ENCODE results near the gene UMOD.

Gene UMOD

DNA sequence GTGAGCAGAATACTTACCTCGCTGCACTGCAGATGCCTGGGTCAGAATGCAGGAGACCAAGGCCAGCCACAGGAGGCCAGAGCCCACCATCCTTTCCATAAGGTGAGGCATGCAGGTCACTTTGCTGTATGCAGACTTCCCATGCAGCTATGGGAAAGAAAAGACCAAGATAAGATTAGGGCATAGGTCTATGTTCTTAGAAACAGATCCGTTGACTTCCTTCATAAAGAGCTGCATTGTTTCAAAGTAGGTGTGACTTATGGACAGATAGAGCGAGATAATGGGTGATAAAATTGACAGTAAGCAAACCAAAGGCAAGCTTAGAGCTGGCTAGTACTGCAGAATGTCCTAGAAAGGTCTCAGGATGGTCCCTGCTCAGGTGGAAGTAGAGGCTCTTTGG lies 26.2 kb downstream of the UMOD start:
- H3K9ac ChIP-seq (ENCODE audit: low read length): no peak overlapping the region
- no peaks in the 10 kb centered on the region for H3K9me3 ChIP-seq (ENCODE audit: insufficient read depth, low read length)
- no peak overlapping the region for H2AFZ ChIP-seq (ENCODE audit: low read depth, low read length, severe bottlenecking)
- H3K4me3 ChIP-seq (ENCODE audit: insufficient read depth, low read length, poor library complexity, severe bottlenecking): no peak overlapping the region
- H3K79me2 ChIP-seq (ENCODE audit: insufficient read depth, low read length): no peaks in the 10 kb centered on the region
- H3K27ac ChIP-seq (ENCODE audit: low read depth, low read length): no peak overlapping the region
- H3K4me2 ChIP-seq (ENCODE audit: low read depth, low read length, poor library complexity, severe bottlenecking): no peak overlapping the region
- H3K27me3 ChIP-seq (ENCODE audit: low read length): no peaks in the 10 kb centered on the region
- H3F3A ChIP-seq (ENCODE audit: insufficient read depth): no peaks in the 10 kb centered on the region
- no peaks in the 10 kb centered on the region for H3K9me2 ChIP-seq (replicated peaks; ENCODE audit: insufficient read depth, low read length)
- H4K20me1 ChIP-seq (ENCODE audit: low read depth, low read length): no peaks in the 10 kb centered on the region
- H3K36me3 ChIP-seq (ENCODE audit: low read length): no peaks in the 10 kb centered on the region
- TF ChIP-seq, protein P1, sequence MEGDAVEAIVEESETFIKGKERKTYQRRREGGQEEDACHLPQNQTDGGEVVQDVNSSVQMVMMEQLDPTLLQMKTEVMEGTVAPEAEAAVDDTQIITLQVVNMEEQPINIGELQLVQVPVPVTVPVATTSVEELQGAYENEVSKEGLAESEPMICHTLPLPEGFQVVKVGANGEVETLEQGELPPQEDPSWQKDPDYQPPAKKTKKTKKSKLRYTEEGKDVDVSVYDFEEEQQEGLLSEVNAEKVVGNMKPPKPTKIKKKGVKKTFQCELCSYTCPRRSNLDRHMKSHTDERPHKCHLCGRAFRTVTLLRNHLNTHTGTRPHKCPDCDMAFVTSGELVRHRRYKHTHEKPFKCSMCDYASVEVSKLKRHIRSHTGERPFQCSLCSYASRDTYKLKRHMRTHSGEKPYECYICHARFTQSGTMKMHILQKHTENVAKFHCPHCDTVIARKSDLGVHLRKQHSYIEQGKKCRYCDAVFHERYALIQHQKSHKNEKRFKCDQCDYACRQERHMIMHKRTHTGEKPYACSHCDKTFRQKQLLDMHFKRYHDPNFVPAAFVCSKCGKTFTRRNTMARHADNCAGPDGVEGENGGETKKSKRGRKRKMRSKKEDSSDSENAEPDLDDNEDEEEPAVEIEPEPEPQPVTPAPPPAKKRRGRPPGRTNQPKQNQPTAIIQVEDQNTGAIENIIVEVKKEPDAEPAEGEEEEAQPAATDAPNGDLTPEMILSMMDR (IDR thresholded peaks at IDR 0.05; ENCODE audit: insufficient read depth, low read length, poor library complexity, severe bottlenecking): no peak
- no peak for TF ChIP-seq EZH2phosphoT487 (conservative IDR thresholded peaks at IDR 0.05; ENCODE audit: low read length)

DNA sequence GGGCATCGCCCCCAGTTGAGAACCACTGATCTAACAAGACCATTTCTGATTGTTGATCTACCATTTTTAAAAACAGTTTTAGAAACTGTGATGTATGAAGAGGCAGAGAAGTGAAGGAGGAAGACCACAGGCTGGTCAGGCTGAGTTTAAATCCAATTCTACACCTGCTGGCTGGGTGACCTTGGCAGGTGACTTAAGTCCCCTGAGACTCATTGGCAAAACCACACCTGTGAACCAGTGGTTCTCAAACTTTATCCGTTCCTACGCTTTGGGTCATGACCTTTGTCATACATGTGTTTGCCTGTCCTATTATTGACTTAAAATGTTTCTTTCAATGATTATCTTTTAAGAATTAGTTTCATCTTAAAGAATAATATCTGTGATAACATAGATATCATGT lies 27.5 kb downstream of the UMOD start:
- Histone ChIP-seq H3K79me2 (ENCODE audit: insufficient read depth, low read length) (no peaks in the 10 kb centered on the region), H3K36me3 (ENCODE audit: low read length) (no peaks in the 10 kb centered on the region), H3K9me3 (ENCODE audit: insufficient read depth, low read length) (no peaks in the 10 kb centered on the region), H2AFZ (ENCODE audit: low read depth, low read length, severe bottlenecking) (no peak overlapping the region), H4K20me1 (ENCODE audit: low read depth, low read length) (no peaks in the 10 kb centered on the region), H3F3A (ENCODE audit: insufficient read depth) (no peaks in the 10 kb centered on the region), H3K4me3 (ENCODE audit: insufficient read depth, low read length, poor library complexity, severe bottlenecking) (no peak overlapping the region), H3K9ac (ENCODE audit: low read length) (no peak overlapping the region), H3K27me3 (ENCODE audit: low read length) (no peaks in the 10 kb centered on the region), H3K9me2 (replicated peaks; ENCODE audit: insufficient read depth, low read length) (no peaks in the 10 kb centered on the region), H3K4me2 (ENCODE audit: low read depth, low read length, poor library complexity, severe bottlenecking) (no peak overlapping the region), H3K27ac (ENCODE audit: low read depth, low read length) (no peak overlapping the region)
- TF ChIP-seq, protein P1 (IDR thresholded peaks at IDR 0.05; ENCODE audit: insufficient read depth, low read length, poor library complexity, severe bottlenecking): no peak

DNA sequence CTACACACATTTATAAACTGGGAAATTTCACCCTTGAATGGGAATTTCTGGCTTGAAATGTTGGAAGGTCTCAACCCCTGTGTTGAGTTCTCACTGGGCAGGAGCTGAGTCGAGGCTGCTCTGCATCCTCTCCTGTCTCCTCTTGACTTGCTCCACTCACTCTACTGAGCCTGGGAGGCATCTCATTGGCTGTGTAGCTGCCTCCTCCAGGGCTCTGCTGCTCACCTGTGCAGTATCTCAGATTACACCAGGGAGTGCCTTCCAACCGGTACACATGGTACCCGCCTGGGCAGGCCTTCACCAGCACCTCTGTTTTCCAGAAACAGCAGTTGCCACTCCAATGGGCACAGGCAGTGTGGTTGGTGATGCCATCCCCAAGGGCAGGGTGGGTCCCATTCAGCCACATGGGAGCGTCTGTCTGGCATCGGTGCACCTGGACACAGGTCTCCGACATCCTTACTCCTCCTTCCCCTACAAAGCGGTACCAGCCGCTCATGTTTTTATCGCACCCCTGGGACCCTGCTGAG lies 28.9 kb downstream of the UMOD start:
- H3K9me2 ChIP-seq (replicated peaks; ENCODE audit: insufficient read depth, low read length): no peaks in the 10 kb centered on the region
- H3K9me3 ChIP-seq (ENCODE audit: insufficient read depth, low read length): no peaks in the 10 kb centered on the region
- no peak for TF ChIP-seq EZH2phosphoT487 (conservative IDR thresholded peaks at IDR 0.05; ENCODE audit: low read length)
- TF ChIP-seq, protein P1 (IDR thresholded peaks at IDR 0.05; ENCODE audit: insufficient read depth, low read length, poor library complexity, severe bottlenecking): no peak
- no peaks in the 10 kb centered on the region for H3K79me2 ChIP-seq (ENCODE audit: insufficient read depth, low read length)
- H2AFZ ChIP-seq (ENCODE audit: low read depth, low read length, severe bottlenecking): no peak overlapping the region
- H3K4me3 ChIP-seq (ENCODE audit: insufficient read depth, low read length, poor library complexity, severe bottlenecking): no peak overlapping the region
- no peaks in the 10 kb centered on the region for H3K36me3 ChIP-seq (ENCODE audit: low read length)
- no peak overlapping the region for H3K4me2 ChIP-seq (ENCODE audit: low read depth, low read length, poor library complexity, severe bottlenecking)
- H3K9ac ChIP-seq (ENCODE audit: low read length): no peak overlapping the region
- no peaks in the 10 kb centered on the region for H3K27me3 ChIP-seq (ENCODE audit: low read length)
- no peak overlapping the region for H3K27ac ChIP-seq (ENCODE audit: low read depth, low read length)
- no peaks in the 10 kb centered on the region for H4K20me1 ChIP-seq (ENCODE audit: low read depth, low read length)
- no peaks in the 10 kb centered on the region for H3F3A ChIP-seq (ENCODE audit: insufficient read depth)

All from SU-DHL-6 (cell line).